HepG2 (cell line): ENCODE data around the gene CENPM. TPM values are rescaled to one million over a fixed set of nuclear protein-coding genes. Genes with fewer than 3 reads are reported as not detected.

Experiments
- AHR ChIP-seq: IDR thresholded peaks from 2 replicates; pipeline ENCODE4 v1.6.1; 2018; ENCODE audit warnings: missing genetic modification reagents, missing compliant biosample characterization
- BRCA1 ChIP-seq: sonication (generic); formaldehyde crosslinking; IDR thresholded peaks from 2 replicates; pipeline ENCODE4 v1.4.0; 2020; ENCODE audit warnings: missing genetic modification reagents
- CENPT ChIP-seq: sonication (generic); formaldehyde crosslinking; IDR thresholded peaks from 2 replicates; pipeline ENCODE4 v1.8.0; 2022; ENCODE audit warnings: low read depth, mild to moderate bottlenecking, moderate library complexity, missing genetic modification reagents
- DMTF1 ChIP-seq: sonication (generic); formaldehyde crosslinking; IDR thresholded peaks from 2 replicates; pipeline ENCODE4 v1.4.0; 2020; ENCODE audit warnings: mild to moderate bottlenecking, missing genetic modification reagents
- FOXJ3 ChIP-seq: sonication (generic); formaldehyde crosslinking; IDR thresholded peaks from 2 replicates; pipeline ENCODE4 v1.4.0; 2020; ENCODE audit warnings: missing genetic modification reagents, mild to moderate bottlenecking, borderline replicate concordance
- IKZF4 ChIP-seq: sonication (generic); formaldehyde crosslinking; IDR thresholded peaks from 2 replicates; pipeline ENCODE4 v1.5.1; 2020; ENCODE audit warnings: borderline replicate concordance, mild to moderate bottlenecking, low read depth, missing genetic modification reagents; ENCODE audit errors: not compliant biosample characterization
- KAT2B ChIP-seq: fragments of 150-350 bp; IDR thresholded peaks from 2 replicates; pipeline ENCODE4 v1.6.1; 2014; ENCODE audit warnings: low read depth, low read length, borderline replicate concordance
- KDM6A ChIP-seq: IDR thresholded peaks from 2 replicates; pipeline ENCODE4 v1.6.1; 2016; ENCODE audit warnings: low read depth
- KMT2A ChIP-seq: sonication (generic); formaldehyde crosslinking; IDR thresholded peaks from 2 replicates; pipeline ENCODE4 v1.4.0; 2020; ENCODE audit warnings: missing genetic modification reagents
- MBD4 ChIP-seq: IDR thresholded peaks from 2 replicates; pipeline ENCODE4 v1.6.1; 2012; ENCODE audit warnings: low read length, inconsistent platforms, borderline replicate concordance
- MED13 ChIP-seq: sonication (generic); formaldehyde crosslinking; IDR thresholded peaks from 2 replicates; pipeline ENCODE4 v1.5.0; 2020; ENCODE audit warnings: missing genetic modification reagents
- ONECUT2 ChIP-seq: sonication (generic); formaldehyde crosslinking; IDR thresholded peaks from 2 replicates; pipeline ENCODE4 v1.4.0; 2020; ENCODE audit warnings: missing genetic modification reagents
- PBX2 ChIP-seq: IDR thresholded peaks from 2 replicates; pipeline ENCODE4 v1.6.1; 2016; ENCODE audit warnings: control low read depth
- RORA ChIP-seq: sonication (generic); formaldehyde crosslinking; IDR thresholded peaks from 2 replicates; pipeline ENCODE4 v1.5.0; 2020; ENCODE audit warnings: mild to moderate bottlenecking, missing genetic modification reagents, moderate library complexity
- SP140L ChIP-seq: sonication (generic); formaldehyde crosslinking; IDR thresholded peaks from 2 replicates; pipeline ENCODE4 v1.4.0; 2020; ENCODE audit warnings: missing genetic modification reagents, borderline replicate concordance
- TEAD3 ChIP-seq: optimal IDR thresholded peaks from 2 replicates; pipeline ENCODE3; 2016; ENCODE audit warnings: borderline replicate concordance
- ZBTB8A ChIP-seq: sonication (generic); formaldehyde crosslinking; IDR thresholded peaks from 2 replicates; pipeline ENCODE4 v1.4.0; 2020; ENCODE audit warnings: mild to moderate bottlenecking, low read depth, missing genetic modification reagents, borderline replicate concordance
- ZNF10 ChIP-seq: sonication (generic); formaldehyde crosslinking; IDR thresholded peaks from 2 replicates; pipeline ENCODE4 v1.4.0; 2020; ENCODE audit warnings: mild to moderate bottlenecking, low read depth, missing genetic modification reagents, borderline replicate concordance
- ZNF230 ChIP-seq: sonication (generic); formaldehyde crosslinking; IDR thresholded peaks from 2 replicates; pipeline ENCODE4 v1.4.0; 2020; ENCODE audit warnings: mild to moderate bottlenecking, missing genetic modification reagents
- ZNF296 ChIP-seq: sonication (generic); formaldehyde crosslinking; conservative IDR thresholded peaks from 2 replicates; pipeline ENCODE4 v1.5.0; 2020; ENCODE audit warnings: mild to moderate bottlenecking, missing genetic modification reagents
- ZNF446 ChIP-seq: sonication (generic); formaldehyde crosslinking; IDR thresholded peaks from 2 replicates; pipeline ENCODE4 v1.5.0; 2020; ENCODE audit warnings: mild to moderate bottlenecking, missing genetic modification reagents
- ZNF629 ChIP-seq: sonication (generic); formaldehyde crosslinking; conservative IDR thresholded peaks from 2 replicates; pipeline ENCODE4 v1.5.0; 2020; ENCODE audit warnings: missing genetic modification reagents
- polyA plus RNA-seq, 8 experiments: library from polyadenylated mRNA; depleted of rRNA in 3 of 8; stranded (reverse) in 7 of 8; unstranded in 1 of 8; fragments of >200 nt; fragmentation: Illumina TruSeq in 4 of 8; extraction: Trizol in 4 of 8; gene quantifications; 2 replicates each; pipeline versions ENCODE4 v1.2.1 to v1.2.3, GENCODE V29; 2011 to 2016; ENCODE audit warnings: low read depth in 4 of 8, missing spikeins in 1 of 8, mixed read lengths in 1 of 8; ENCODE audit not compliant: insufficient read depth in 1 of 8
- total RNA-seq, 5 experiments: library from RNA; depleted of rRNA; stranded (reverse); fragments of >200 nt; fragmentation: Illumina TruSeq; extraction: Trizol; gene quantifications; 2 replicates each; pipeline ENCODE4 v1.2.3, GENCODE V29; 2016; ENCODE audit warnings: low read depth in 1 of 5
- TF ChIP-seq, protein P1 (sequence below): sonication (generic); formaldehyde crosslinking; IDR thresholded peaks from 2 replicates; pipeline ENCODE4 v1.9.0; 2021; ENCODE audit warnings: missing genetic modification reagents, mild to moderate bottlenecking, borderline replicate concordance
- TF ChIP-seq, protein P2 (sequence below): IDR thresholded peaks from 2 replicates; pipeline ENCODE4 v1.6.1; 2012; ENCODE audit warnings: low read depth, low read length, improper control_type of control experiment

CENPM gene
- total and polyA plus RNA-seq, 2 of the 13 experiments (the other 11 are each of a cell fraction or from before 2014, with no cell fraction given), result 11.2 to 37.3 TPM

DNA sequence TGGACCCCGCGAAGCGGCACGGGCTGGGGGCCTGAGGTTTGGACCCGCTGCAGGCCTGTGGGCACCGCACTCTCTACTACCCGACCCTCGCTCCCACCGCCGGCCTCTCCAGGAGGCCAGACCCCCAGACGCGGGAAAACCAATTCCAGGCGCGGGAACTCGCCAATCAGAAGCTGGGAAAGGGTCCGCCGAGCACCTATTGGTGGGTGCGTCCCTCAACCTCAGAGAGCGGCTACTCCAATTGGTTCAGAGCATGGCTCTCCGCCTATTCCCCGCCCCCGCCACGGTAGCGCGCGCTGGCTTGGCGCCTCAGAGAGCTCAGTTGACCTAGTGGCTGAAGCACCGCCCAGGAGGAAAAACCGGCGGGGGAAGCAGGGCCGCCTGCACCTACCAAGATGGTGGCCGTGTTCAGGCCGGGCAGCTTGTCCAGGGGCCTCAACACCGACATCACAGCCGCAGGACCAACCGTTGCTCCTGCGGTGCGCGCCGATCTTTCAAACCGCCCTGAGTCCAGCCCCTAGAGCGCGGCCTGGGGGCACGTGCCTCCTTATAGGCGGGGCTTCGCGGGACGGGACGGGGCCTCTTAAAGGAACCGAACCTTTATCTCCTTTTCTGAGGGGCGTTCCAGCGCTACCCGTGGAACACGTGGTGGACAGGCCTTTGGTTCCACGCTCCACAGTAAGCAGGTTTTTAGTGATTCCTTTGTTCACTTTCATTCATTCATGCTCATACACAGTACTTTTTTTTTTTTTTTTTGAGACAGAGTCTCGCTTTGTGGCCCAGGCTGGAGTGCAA, at the start of gene CENPM (continued):
- TF ChIP-seq, protein P1, sequence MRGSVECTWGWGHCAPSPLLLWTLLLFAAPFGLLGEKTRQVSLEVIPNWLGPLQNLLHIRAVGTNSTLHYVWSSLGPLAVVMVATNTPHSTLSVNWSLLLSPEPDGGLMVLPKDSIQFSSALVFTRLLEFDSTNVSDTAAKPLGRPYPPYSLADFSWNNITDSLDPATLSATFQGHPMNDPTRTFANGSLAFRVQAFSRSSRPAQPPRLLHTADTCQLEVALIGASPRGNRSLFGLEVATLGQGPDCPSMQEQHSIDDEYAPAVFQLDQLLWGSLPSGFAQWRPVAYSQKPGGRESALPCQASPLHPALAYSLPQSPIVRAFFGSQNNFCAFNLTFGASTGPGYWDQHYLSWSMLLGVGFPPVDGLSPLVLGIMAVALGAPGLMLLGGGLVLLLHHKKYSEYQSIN (CRISPR knock-in tag), result no peak
- TF ChIP-seq DMTF1, result no peak; the same call in 1 of the 2 replicates
- peak; percentile 44; the same call in 1 of the 2 replicates for TF ChIP-seq KMT2A (CRISPR knock-in tag)
- peak; percentile 23; the same call in 1 of the 2 replicates for TF ChIP-seq PBX2 (CRISPR knock-in tag)
- 0 out of 2 replicates have a peak, but pooled peaks have one; percentile 24 for TF ChIP-seq ZNF629 (CRISPR knock-in tag)
- TF ChIP-seq KDM6A, result no peak
- TF ChIP-seq ZNF296 (CRISPR knock-in tag), result no peak
- peak; percentile 84 for TF ChIP-seq CENPT (CRISPR knock-in tag)
- no peak for TF ChIP-seq FOXJ3 (CRISPR knock-in tag)
- no peak for TF ChIP-seq ZNF10 (CRISPR knock-in tag)
- TF ChIP-seq MED13 (CRISPR knock-in tag), result peak; percentile 74; the same call in 1 of the 2 replicates
- TF ChIP-seq, protein P2, sequence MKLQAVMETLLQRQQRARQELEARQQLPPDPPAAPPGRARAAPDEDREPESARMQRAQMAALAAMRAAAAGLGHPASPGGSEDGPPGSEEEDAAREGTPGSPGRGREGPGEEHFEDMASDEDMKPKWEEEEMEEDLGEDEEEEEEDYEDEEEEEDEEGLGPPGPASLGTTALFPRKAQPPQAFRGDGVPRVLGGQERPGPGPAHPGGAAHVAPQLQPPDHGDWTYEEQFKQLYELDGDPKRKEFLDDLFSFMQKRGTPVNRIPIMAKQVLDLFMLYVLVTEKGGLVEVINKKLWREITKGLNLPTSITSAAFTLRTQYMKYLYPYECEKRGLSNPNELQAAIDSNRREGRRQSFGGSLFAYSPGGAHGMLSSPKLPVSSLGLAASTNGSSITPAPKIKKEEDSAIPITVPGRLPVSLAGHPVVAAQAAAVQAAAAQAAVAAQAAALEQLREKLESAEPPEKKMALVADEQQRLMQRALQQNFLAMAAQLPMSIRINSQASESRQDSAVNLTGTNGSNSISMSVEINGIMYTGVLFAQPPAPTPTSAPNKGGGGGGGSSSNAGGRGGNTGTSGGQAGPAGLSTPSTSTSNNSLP, result no peak
- peak; percentile 97 for TF ChIP-seq ZNF230 (CRISPR knock-in tag)
- TF ChIP-seq TEAD3, result no peak
- TF ChIP-seq ZNF446 (CRISPR knock-in tag), result peak; percentile 77; the same call in 1 of the 2 replicates
- no peak; the same call in 1 of the 2 replicates for TF ChIP-seq AHR (CRISPR knock-in tag)
- TF ChIP-seq SP140L (CRISPR knock-in tag), result no peak
- TF ChIP-seq IKZF4 (CRISPR knock-in tag), result peak; percentile 36
- TF ChIP-seq MBD4, result no peak
- peak; percentile 28; the same call in 1 of the 2 replicates for TF ChIP-seq BRCA1 (CRISPR knock-in tag)
- 0 out of 2 replicates have a peak, but pooled peaks have one; percentile 15 for TF ChIP-seq ONECUT2 (CRISPR knock-in tag)
- no peak for TF ChIP-seq RORA (CRISPR knock-in tag)
- peak; percentile 93; the same call in 1 of the 2 replicates for TF ChIP-seq ZBTB8A (CRISPR knock-in tag)
- no peak for TF ChIP-seq KAT2B
